IMR-90 (cell line): ENCODE measurements around the gene KRTAP10-3.
"Not testable (repeated sequence)": the region's sequence is repeated elsewhere in the genome, so short reads cannot be mapped to it uniquely, and the experiment has no call there.

Source experiments
- CTCF ChIP-seq: conservative IDR thresholded peaks from 2 replicates; pipeline ENCODE4 v1.5.1; 2012; ENCODE audit warnings: mild to moderate bottlenecking, low read depth, low read length, improper control_type of control experiment
- MAFK ChIP-seq: IDR thresholded peaks from 2 replicates; pipeline ENCODE4 v1.6.1; 2012; ENCODE audit warnings: low read depth, low read length, improper control_type of control experiment
- POLR2A ChIP-seq: IDR thresholded peaks from 2 replicates; pipeline ENCODE4 v1.6.1; 2012; ENCODE audit warnings: mild to moderate bottlenecking, low read depth, low read length
- RAD21 ChIP-seq: IDR thresholded peaks from 2 replicates; pipeline ENCODE4 v1.6.1; 2012; ENCODE audit warnings: low read length, improper control_type of control experiment
- RCOR1 ChIP-seq: IDR thresholded peaks from 2 replicates; pipeline ENCODE4 v1.6.1; 2012; ENCODE audit warnings: mild to moderate bottlenecking, low read length, improper control_type of control experiment; ENCODE audit not compliant: insufficient replicate concordance
- SMC3 ChIP-seq: fragments of 150-350 bp; IDR thresholded peaks from 2 replicates; pipeline ENCODE4 v1.6.1; 2016; ENCODE audit warnings: low read depth, mild to moderate bottlenecking, antibody characterized with exemption, low read length, moderate library complexity

- TF ChIP-seq CTCF, RAD21, SMC3, POLR2A, MAFK, RCOR1: not testable (repeated sequence)
Measured at GRCh38 chr21:44590897-44591800, 32.6 kb upstream of the KRTAP10-3 start.
